HG03342 (cell line): ENCODE data around the gene ICOSLG.
"Not testable (repeated sequence)": the region's sequence is repeated elsewhere in the genome, so short reads cannot be mapped to it uniquely, and the experiment has no call there.

ENCODE experiments used
- ATAC-seq: cut with Tn5 transposase; IDR thresholded peaks from one replicate; pipeline ENCODE4 v1.9.1; 2021; ENCODE audit warnings: mild to moderate bottlenecking, moderate library complexity; ENCODE audit not compliant: unreplicated experiment

Gene ICOSLG, protein sequence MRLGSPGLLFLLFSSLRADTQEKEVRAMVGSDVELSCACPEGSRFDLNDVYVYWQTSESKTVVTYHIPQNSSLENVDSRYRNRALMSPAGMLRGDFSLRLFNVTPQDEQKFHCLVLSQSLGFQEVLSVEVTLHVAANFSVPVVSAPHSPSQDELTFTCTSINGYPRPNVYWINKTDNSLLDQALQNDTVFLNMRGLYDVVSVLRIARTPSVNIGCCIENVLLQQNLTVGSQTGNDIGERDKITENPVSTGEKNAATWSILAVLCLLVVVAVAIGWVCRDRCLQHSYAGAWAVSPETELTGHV

DNA sequence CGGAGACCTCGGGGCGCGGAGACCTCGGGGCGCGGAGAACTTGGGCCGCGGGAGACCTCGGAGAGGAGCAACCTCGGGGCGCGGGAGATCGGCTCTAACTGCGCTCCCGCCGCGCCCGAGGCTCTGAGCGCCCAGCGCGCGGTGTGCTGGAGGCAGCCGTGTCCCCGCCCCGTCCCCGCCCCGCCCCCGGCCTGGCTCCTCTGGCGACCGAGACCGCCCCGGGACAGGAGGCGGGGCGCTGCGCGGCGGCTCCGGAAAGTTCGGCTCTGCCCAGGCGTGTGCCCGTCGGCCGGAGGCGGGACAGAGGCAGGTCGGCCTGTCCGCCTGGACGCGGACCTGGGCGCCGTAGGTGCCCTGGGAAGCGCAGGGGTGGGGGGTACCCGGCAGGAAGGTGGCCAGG is at the start of gene ICOSLG:
TSS of gene ICOSLG (minus strand) at position 102 of the 400 bp plus-strand sequence. CDS start 126 bp downstream, outside the sequence.
- ATAC-seq, result peak; percentile 26

DNA sequence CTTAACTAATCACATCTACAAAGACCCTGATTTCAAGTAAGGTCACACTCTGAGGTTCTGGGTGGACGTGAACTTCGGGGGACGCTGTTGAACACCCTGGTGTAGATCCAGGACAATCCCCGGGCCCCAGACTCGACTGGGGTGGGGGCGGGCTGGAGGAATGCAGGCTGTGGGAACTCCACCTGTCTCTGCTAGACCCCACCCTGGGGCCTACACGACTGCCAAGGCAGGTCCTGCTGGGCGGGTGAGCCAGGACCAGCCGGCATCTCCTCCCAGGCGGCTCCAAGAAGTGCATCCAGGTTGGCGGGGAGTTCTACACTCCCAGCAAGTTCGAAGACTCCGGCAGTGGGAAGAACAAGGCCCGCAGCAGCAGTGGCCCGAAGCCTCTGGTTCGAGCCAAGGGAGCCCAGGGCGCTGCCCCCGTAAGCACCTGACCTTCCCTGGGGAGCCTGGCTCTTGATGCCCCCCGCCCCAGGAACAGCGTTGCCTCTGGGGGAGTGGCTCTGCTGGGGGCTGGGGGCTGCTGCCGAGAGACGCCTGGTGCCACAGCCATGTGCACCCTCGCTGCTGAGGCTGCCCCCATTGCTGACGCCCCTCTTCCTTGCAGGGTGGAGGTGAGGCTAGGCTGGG is 48.8 kb upstream of the ICOSLG start:
- no peak for ATAC-seq

DNA sequence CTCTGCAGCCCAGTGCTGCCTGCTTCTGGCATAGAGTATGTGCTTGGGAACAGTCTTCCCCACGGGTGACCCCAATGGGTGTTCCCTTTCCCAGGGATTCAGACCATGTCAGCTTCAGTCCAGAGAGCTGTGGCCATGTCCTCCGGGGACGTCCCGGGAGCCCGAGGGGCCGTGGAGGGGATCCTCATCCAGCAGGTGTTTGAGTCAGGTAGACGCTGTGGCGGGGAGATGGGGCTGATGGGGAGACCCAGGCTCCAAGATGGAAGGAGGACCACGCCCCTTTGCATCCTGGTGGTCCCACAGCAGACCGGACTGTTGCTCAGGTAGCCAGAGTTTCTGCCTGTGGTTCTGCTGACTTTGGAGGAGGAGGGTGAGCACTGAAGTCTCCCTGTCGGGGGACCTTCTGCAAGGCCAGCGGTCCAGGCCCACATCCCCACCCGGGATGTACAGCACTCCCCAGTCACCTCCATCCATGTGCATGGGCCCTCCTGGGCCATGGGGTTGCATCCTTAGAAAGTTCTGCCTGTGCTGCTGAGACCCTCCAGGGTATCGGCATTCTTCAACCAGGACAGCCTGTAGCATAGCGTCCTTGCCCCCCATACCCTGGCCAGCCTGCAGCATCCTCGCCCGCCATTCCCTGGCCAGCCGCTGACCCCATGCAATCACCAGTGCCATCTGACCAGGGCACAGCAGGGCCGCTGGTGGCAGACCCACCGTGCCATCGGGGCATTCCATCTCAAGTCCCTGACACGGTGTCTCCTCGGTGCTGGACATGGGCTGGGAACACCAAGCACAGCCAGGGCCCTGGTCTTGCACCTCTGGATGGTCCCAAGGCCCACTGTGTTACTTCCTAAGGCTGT is 47.7 kb upstream of the ICOSLG start:
- no peak for ATAC-seq

DNA sequence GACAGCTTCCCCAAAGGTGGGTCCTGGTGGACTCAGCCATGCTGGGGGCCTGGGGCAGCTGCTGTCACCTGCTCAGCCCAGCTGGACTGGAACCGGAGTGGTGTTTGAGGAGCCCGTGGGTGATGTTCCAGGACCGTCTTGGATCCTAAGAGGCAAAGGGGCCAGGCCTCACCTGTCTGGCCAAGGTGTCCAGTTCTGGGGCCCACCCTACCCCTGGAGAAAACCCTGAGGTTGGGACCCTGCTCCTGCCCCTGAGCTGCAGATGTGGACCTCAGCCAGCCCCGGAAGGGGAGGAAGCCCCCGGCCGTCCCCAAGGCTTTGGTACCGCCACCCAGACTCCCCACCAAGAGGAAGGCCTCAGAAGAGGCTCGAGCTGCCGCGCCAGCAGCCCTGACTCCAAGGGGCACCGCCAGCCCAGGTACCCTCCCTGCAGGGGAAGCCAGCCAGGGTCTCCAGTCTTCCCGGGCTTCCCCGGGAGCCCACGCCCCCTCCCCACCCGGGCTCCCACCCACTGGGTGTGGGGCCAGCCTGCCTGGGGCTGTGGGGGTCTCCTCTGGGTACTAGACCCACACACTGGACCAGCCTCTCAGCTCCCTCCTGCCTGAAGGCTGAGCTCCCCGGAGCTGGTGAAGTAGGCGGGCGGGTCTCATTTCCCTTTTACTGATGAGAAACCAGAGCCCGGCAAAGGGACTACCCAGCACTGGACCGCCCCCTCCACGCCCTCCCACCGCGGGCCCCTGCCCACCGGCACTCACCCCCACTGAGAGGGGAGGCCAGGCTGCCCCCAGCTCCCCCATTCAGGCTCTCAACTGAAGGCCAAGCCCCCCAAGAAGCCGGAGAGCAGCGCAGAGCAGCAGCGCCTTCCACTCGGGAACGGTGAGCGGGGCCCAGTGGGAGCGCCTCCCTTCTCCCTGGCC is 46.2 kb upstream of the ICOSLG start:
- no peak for ATAC-seq

DNA sequence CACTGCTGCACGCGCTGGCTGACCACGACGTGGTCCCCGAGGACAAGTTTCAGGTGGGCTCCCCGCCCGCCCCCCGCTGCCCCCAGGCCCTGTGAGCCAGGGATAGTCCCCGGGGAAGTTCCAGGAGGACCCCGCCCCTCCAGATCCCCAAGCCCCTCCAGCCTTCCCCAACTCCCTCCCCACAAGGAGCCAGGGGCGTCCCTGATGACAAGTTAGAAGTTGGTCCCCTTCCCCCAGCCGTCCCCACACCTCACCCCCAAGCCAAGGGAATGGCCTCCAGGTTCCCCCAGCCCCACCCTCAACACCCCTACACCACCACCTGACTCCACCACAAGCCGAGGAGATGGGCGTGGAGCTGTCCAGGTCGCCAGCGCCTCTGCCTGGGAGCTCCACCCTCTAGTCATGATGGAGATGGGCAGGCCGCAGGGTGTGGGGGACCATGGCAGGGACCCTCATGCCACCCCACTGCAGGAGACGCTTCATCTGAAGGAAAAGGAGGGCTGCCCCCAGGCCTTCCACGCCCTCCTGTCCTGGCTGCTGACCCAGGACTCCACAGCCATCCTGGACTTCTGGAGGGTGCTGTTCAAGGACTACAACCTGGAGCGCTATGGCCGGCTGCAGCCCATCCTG is 45.5 kb upstream of the ICOSLG start:
- no peak for ATAC-seq

DNA sequence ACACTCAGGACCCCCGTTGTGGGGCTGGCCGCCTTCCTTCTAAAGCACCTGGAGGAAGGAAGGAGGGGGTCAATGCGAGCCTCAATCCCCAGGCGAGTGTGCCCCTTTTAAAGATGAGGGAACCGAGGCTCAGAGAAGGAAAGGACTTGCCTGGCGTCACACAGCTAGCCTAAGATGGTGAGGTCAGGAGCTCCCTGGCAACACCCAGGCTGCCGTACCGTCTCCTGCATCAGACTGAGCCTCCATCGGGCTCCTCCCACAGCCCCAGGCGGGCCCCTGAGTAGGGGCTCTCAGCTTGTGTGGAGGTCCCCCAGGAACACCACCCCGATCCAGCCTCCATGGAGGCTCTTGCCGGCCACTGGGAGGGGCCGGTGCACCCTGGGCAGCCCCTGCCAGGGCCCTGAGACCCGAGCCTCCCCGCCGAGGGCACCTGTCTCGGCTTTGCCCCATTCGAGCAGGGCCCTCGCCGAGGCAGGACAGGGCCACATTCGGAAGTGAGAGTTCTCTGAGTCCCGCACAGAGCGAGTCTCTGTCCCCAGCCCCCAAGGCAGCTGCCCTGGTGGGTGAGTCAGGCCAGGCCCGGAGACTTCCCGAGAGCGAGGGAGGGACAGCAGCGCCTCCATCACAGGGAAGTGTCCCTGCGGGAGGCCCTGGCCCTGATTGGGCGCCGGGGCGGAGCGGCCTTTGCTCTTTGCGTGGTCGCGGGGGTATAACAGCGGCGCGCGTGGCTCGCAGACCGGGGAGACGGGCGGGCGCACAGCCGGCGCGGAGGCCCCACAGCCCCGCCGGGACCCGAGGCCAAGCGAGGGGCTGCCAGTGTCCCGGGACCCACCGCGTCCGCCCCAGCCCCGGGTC is 44.6 kb upstream of the ICOSLG start, which contains the start of gene AIRE:
TSS of gene AIRE (plus strand) at position 739 of the 855 bp plus-strand sequence. CDS start 131 bp downstream, outside the sequence.
- ATAC-seq, result no peak

DNA sequence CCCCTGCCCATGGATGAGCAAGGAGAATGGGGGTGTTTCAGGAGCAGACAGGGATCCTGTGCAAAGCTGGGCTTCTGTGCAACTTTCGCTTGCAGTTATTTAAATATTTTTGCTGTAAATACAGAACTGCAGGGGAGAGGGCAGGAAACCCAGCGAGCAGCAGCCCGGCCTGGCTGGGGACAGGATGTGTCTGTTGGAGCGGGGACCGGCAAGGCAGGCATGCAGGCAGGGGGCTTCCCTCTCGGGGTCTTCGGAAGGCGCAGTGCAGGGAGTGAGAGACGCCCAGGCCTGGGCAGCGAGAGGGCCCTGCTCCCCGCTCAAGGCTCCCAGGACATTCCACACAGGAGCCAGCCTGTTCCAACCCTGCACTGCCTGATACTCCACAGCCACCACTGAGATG is 43.2 kb upstream of the ICOSLG start:
- ATAC-seq, result no peak

DNA sequence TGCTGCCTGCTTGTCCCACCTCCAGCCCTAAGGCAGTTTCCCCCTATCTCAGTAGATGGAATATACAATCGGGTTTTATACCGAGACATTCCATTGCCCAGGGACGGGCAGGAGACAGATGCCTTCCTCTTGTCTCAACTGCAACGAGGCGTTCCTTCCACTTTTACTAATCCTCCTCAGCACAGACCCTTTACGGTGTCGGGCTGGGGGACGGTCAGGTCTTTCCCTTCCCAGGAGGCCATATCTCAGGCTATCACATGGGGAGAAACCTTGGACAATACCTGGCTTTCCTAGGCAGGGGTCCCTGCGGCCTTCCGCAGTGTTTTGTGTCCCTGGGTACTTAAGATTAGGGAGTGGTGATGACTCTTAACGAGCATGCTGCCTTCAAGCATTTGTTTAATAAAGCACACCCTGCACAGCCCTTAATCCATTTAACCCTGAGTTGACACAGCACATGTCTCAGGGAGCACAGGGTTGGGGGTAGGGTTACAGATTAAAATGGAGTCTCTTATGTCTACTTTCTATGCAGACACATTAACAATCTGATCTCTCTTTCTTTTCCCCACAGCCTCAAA is 42.6 kb upstream of the ICOSLG start:
- ATAC-seq, result not testable (repeated sequence)

DNA sequence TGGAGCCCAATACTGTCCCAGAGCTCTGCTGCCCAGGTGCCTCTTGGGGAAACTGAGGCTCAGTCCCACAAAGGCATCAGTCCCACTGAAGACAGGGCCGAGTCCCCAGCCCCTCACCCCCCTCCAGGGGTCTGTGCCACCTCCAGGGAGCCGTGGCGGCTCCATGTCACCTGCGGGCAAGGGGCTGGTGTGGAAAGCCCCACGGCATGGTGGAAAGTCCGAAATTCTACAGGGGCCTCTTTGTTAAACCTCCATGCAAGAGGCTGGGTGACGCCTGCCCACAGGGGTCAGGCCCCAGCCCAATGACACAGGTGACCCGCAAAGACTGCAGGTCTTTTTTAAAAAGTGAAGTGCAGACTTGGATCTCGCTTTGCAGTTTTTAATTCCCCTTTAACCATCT is 41.6 kb upstream of the ICOSLG start:
- ATAC-seq, result no peak

DNA sequence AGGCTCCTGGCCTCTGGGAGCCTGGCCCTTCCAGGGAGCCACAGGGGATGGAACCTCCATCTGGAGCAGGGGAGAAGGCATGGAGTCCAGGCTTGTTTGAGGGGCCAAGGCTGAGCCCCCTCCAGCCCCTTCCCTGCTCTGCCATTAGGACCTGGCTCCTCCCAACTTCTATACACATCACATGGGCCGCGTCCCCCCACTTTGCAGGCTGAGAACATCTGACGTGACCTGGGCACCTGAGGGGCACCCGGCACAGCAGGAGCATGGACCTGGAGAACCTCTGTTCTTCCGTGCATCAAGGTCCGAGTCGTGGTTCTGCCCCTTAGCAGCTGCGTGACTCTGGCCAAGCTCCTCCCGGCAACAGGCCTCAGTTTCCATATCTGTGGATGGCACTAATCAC is 41.1 kb upstream of the ICOSLG start:
- ATAC-seq, result no peak

DNA sequence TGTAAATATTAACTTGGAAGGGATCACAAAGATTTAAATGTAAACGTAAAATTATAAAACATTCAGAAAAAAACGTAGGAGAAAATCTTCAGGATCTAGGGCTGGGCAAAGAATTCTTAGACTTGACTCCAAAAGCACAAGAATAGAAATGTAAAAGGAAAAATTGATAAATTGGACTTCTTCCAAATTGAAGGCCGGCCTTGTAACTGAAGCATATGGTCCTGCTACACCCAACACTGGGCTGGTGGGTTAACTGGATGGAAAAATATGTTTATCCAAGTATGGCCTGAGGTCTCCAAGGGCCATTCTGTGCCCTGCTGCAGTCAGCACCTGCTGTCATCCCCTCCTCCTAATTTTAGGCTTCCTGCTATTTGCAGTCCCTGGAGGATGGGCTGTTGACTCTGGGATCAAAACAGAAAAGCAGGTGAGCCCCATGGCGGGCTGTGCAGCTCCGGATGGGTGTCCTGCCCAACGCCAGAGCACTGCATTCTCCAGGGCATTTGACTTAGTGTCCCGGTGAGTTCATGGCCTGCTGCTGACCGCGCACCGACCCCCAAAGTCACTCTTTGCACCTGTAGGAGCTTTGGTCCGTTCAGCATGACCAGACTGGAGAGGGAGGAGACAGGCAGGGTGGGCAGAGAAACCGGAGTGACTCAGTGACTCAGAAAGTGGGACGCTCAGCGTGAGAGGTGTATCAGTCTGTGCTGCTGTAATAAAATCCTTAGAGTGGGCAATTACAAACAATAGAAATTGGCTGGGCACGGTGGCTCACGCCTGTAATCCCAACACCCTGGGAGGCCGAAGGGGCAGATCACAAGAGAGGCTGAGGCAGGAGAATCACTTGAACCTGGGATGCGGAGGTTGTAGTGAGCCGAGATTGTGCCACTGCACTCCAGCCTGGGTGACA is 38.9 kb upstream of the ICOSLG start:
- ATAC-seq, result no peak

DNA sequence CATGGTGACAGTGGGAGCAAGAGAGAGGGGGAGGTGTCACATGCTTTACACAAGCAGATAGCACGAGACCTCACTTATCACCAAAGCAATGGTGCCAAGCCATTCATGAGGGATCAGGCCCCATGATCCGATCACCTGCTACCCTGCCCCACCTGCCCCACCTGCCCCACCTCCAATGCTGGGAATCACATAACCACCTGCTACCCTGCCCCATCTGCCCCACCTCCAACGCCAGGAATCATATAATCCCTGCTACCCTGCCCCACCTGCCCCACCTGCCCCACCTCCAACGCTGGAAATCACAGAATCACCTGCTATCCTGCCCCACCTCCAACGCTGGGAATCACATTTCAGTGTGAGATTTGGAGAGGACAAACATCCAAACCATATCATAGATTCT is 34.3 kb upstream of the ICOSLG start:
- no peak for ATAC-seq

DNA sequence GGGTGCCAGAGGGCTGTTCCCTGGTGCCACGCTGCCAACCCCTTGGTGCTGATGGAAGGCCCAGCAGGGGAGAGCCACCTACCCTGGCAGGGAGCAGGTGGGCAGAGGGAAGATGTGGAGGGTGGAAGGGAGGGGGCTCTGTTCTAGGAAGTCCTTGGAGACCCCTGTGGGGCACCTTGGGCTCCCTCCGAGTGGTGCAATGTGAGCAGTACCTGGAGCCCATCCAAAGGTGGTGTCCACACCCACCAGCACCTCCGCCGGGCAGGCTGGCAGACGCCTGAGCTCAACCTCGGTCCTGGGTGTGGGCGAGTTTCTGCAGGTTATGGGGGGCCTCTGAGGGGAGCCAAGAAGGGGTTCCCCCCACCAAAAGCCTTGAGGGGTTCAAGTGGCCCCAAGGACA is 32.3 kb upstream of the ICOSLG start:
- ATAC-seq, result no peak

DNA sequence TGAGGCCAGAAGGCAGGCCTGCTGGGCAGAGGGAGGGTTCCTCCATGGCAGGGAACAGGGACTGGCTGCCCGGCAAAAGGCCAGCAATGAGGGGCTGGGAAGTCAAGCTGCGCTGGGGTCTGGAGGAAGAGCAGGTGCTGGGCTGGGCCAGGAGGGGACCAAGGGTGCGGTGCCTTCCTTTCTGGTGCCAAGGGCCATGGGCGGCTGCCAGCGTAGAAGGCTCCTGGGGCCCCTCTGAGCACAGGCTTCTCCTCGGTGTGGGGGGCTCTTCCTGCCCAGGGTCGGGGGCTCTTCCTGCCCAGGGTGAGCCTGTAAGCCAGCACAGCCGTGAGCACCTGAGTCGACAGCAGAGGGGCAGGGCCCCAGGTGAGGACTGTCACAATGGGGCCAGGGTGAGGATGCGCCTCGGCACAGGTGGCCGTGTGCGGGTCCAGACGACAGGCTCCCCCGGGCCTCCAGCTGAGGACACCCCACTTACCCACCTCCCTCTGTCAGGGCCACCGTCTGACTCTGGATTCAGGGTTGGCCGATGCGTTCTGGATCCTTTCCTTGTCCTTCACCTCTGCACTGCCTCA is 31.6 kb upstream of the ICOSLG start:
- ATAC-seq, result no peak

DNA sequence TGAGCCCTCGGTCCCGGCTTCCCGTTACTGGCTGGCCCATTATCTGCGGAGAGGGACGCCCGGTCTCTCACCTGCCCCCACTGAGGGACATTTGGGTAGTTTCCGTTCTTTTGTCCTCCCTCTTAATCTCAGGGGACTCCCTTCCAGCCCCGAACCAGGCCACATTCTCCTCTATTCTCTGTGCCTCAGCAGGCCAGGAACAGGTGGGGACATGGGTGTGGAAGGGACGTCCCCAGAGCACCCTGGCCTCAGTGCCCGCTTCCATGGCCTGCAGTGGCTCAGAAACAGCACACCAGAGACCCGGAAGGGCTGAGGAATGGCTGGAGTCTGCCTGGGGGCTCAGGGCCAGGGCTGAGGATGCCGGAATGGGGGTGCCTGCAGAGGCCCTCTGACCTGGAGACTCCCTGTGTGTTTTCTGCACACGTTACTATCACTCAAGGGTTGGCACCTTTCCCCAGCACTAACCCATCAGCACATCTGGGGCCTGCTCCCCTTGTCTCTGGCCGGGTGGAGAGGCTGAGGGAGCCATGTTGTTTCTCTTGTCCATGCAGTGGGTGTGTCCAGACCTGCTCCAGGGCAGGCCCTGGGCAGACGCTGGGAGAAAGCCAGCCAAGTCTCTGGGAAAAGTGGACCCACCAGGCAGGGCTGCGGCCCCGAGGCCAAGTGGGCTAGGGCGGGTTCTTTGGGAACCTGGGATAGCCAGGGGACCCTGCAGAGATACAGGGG is 31.0 kb upstream of the ICOSLG start:
- ATAC-seq, result no peak

DNA sequence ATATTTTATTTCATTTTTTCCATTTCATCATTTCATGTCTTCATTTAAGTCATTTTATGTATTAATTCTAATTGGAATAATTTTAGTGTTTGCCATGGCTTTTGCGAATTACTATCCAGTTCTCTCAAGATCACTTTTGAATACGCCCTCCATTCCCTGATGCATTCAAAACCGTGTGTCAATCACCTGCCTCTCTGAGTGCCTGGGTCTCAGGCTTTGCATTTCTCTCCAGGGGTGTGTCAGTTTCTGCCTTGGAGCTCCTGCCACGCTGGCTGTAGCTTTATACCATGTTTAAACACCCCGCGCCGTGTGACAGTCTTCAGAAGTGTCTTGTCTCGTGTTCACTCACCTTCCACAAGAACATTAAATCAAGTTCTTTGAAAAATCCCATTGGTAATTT is 28.3 kb upstream of the ICOSLG start:
- no peak for ATAC-seq

DNA sequence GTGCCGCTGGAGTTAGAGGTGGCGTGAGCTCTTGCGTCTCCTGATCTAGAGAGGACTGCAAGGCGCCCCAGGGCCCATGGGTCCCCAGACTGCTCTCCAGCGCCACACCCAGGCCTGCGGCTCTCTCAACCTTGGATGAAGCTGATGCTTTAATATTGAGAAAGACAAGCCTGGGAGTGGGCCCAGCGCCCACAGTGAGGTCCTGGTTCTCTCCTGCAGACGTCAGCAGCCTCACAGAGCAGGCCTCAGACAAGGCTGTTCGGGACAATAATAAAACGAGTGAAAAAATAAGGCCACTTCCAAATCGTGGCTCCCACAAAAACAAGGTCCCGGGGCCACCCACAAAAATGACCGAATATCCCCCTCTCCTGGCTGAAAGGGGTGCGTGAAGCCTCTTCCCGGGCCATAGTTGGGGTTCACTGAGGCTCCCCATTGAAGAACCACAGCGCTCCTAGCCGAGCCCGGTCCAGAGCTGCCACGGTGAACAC is 27.0 kb upstream of the ICOSLG start:
- no peak for ATAC-seq
